ENCODE measurements around the gene CRISPLD2.

DNA sequence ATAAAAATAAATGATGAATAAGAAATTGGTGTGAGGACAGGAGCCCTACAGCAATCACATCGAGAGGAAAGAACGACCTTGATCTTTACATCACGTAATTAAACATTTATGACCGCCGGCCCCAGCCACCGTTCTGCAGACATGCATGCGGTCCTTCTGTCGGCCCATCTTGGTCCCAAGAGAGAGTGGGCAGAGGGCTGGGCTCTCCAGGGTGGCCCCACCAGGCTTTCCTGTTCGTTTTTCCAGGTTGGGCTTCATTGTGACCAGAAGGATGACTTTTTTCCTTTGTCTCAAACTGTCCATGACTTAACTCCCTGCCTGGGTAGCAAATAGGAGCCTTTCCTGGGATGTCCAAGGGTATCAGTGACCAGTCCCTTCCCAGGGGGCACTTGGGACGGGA lies 3.3 kb upstream of the CRISPLD2 start:
- TF ChIP-seq, protein P1, sequence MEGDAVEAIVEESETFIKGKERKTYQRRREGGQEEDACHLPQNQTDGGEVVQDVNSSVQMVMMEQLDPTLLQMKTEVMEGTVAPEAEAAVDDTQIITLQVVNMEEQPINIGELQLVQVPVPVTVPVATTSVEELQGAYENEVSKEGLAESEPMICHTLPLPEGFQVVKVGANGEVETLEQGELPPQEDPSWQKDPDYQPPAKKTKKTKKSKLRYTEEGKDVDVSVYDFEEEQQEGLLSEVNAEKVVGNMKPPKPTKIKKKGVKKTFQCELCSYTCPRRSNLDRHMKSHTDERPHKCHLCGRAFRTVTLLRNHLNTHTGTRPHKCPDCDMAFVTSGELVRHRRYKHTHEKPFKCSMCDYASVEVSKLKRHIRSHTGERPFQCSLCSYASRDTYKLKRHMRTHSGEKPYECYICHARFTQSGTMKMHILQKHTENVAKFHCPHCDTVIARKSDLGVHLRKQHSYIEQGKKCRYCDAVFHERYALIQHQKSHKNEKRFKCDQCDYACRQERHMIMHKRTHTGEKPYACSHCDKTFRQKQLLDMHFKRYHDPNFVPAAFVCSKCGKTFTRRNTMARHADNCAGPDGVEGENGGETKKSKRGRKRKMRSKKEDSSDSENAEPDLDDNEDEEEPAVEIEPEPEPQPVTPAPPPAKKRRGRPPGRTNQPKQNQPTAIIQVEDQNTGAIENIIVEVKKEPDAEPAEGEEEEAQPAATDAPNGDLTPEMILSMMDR (IDR thresholded peaks at IDR 0.05) = no peak
- TF ChIP-seq POLR2A (IDR thresholded peaks at IDR 0.05) (no peak), EP300 (IDR thresholded peaks at IDR 0.05) (no peak), POLR2AphosphoS5 (IDR thresholded peaks at IDR 0.05) (no peak)

Data from suprapubic skin (tissue), 4 donors.